Activated T-helper 2 cell treated with anti-CD3 and anti-CD28 coated beads, Interferon-gamma antibody, Interleukin-2, Interleukin-4, amounts not matched to agents 10 μg/mL and 5 μg/mL and 100 μg/mL, durations not matched to agents 14 hours and 24 hours and 36 hours (primary cell): ENCODE data around the gene DTHD1. TPM values are rescaled to one million over a fixed set of nuclear protein-coding genes. Genes with fewer than 3 reads are reported as not detected.
A peak's percentile ranks its signal among the peaks of the same experiment; 100 is the strongest.

Experiments
- DNase-seq: peaks from one replicate; pipeline ENCODE4 v3.0.0; 2021; ENCODE audit warnings: low spot score
- H3K27ac Mint-ChIP-seq: one replicate; pipeline ENCODE4 v1.8.0; 2021; ENCODE audit warnings: mixed read lengths
- H3K27me3 Mint-ChIP-seq: one replicate; pipeline ENCODE4 v1.8.0; 2021; ENCODE audit warnings: low read depth, mixed read lengths
- H3K36me3 Mint-ChIP-seq: one replicate; pipeline ENCODE4 v1.8.0; 2021; ENCODE audit warnings: low read depth, mixed read lengths
- H3K4me1 Mint-ChIP-seq: one replicate; pipeline ENCODE4 v1.8.0; 2021; ENCODE audit warnings: low read depth, mixed read lengths
- H3K4me3 Mint-ChIP-seq: one replicate; pipeline ENCODE4 v1.8.0; 2021; ENCODE audit warnings: low read depth, mild to moderate bottlenecking, moderate library complexity, mixed read lengths
- H3K9me3 Mint-ChIP-seq: one replicate; pipeline ENCODE4 v1.8.0; 2021; ENCODE audit warnings: mixed read lengths
- intact Hi-C: fragments of 100-400 bp; cut with micrococcal nuclease; formaldehyde crosslinking; loops from one replicate; pipeline ENCODE4 v1.15.1; 2023
- total RNA-seq: library from RNA; stranded (reverse); gene quantifications from 2 replicates; pipeline ENCODE4 v1.2.3, GENCODE V29; 2022

DTHD1 gene
- total RNA-seq, 1 donor from 2014 or later = 1.1 TPM

GRCh38 chr4:36308150-36308549 is 26.7 kb downstream of the DTHD1 start:
- Mint-ChIP-seq H3K4me1 (peaks cover 43% of the 10 kb centered on the region), H3K27me3 (no peaks in the 10 kb centered on the region), H3K36me3 (peaks cover 5% of the 10 kb centered on the region), H3K9me3 (peaks cover 12% of the 10 kb centered on the region), H3K27ac (no peak overlapping the region), H3K4me3 (no peak overlapping the region)
- intact Hi-C loops = no loop called here
- DNase-seq = no peak

DNA sequence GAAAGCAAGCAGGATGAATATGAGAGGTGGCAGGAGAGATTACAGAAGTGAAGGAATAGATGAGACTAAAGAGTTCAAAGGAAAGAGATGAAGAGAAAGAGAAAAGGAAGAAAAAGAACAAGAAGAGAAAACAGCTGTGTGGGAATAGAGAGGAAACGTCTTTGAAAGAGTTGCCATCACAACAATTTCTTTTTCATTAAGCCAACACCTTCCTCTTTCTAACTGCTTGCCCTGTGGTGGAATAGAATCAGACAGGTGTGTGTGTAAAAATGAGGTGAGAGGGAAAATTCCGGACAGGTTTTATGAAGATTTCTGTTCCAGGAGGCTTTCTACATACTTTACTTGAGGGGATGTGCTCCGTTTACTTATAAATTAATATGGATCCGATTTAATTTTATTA is 28.8 kb downstream of the DTHD1 start:
- no peak for DNase-seq
- Mint-ChIP-seq H3K27me3 (no peaks in the 10 kb centered on the region), H3K36me3 (peaks cover 3% of the 10 kb centered on the region), H3K27ac (peak overlapping the region; percentile 2), H3K4me1 (peaks cover 38% of the 10 kb centered on the region), H3K9me3 (peaks cover 7% of the 10 kb centered on the region), H3K4me3 (peak overlapping the region; percentile 19)
- intact Hi-C loops = no loop called here

DNA sequence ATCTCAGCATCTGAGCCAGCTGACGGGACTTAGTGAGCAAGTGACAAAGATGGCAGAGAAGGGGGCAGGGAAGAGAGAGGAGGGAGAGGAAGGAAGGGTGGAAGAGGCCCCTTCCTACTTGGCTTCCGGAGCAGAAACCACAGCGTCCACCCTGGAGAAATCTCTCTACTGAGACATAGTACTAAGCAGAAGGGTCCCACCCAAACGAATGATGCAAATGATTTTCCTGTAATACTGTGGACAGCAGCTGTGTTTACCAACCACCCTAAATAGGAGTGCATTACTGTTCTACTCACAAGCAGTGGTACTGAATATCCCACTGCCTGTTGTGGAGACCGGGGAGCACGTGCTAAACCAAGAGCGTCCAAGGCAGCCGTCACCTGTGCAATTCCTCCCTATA is 29.4 kb downstream of the DTHD1 start:
- peaks cover 3% of the 10 kb centered on the region for H3K36me3 Mint-ChIP-seq
- H3K4me1 Mint-ChIP-seq = peaks cover 41% of the 10 kb centered on the region
- H3K9me3 Mint-ChIP-seq = peaks cover 4% of the 10 kb centered on the region
- peak overlapping the region; percentile 60 for H3K27ac Mint-ChIP-seq
- no peak for DNase-seq
- no peak overlapping the region for H3K4me3 Mint-ChIP-seq
- intact Hi-C loops = no loop called here
- no peaks in the 10 kb centered on the region for H3K27me3 Mint-ChIP-seq

DNA sequence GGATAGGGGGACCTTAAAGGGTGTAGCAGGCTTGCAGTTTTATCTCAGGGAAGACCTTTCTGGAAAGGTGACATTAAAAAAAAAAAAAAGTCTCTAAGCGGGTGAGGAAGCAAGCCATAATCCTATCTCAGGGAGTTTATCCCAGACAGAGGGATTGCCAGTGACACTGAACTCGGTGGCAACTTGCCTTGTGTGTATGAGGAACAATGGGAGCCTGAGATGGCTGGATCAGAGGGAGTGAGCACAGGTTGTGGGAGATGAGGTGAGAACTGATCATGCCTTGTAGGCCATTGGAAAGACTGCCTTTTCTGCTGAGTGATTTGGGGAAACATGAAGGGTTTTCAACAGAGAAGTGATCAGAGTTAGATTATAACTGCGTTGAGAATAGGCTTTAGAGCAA is 31.1 kb downstream of the DTHD1 start:
- H3K4me3 Mint-ChIP-seq = no peak overlapping the region
- H3K9me3 Mint-ChIP-seq = peaks cover 4% of the 10 kb centered on the region
- peaks cover 47% of the 10 kb centered on the region for H3K4me1 Mint-ChIP-seq

DNA sequence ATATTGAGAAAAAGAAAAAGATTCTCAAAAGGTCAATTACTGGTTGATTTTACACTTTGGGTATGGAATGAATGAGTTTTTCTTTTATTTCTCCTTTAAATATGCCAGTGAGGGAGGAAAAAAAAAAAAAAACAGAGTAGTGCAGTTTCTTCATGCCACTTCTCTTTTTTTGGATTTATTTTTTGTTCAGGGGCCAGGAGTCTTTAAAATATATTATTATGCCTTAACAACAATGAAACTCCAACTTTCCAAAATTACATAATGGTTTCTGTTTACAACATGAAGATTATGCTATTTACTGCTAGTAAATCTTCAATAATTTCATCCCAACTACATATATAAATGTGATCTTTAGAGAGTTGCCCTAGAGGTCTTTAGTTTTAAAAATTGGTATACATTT is 31.9 kb downstream of the DTHD1 start:
- DNase-seq = no peak
- peaks cover 4% of the 10 kb centered on the region for H3K9me3 Mint-ChIP-seq
- no peaks in the 10 kb centered on the region for H3K27me3 Mint-ChIP-seq
- H3K4me3 Mint-ChIP-seq = no peak overlapping the region
- peaks cover 3% of the 10 kb centered on the region for H3K36me3 Mint-ChIP-seq
- intact Hi-C loops = no loop called here
- no peak overlapping the region for H3K27ac Mint-ChIP-seq
- peaks cover 53% of the 10 kb centered on the region for H3K4me1 Mint-ChIP-seq

More for the DNA sequence above, 31.1 kb downstream of the DTHD1 start:
- intact Hi-C loops = no loop called here
- Mint-ChIP-seq H3K36me3 (peaks cover 3% of the 10 kb centered on the region), H3K27me3 (no peaks in the 10 kb centered on the region), H3K27ac (no peak overlapping the region)
- DNase-seq = no peak

DNA sequence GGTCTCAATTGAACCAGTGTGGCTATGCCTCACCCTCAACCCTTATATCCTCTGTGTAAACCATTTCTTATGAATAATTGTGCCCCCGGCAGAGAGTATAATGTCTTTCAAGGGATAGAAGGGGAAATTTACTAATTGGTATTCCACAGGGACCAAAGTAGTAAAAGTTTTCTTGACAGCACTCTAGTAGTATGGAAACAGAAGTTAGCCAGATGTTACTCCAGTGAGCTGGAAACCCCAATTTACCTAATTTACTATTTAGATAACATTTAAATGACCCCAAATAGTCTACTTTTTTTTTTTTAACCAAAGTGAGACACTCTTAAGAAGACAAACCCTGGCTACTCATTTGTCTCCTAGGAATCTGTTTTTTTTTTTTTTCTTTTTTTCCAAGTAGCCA is 32.3 kb downstream of the DTHD1 start:
- H3K4me3 Mint-ChIP-seq = no peak overlapping the region
- no peak for DNase-seq
- H3K27me3 Mint-ChIP-seq = no peaks in the 10 kb centered on the region
- H3K9me3 Mint-ChIP-seq = peaks cover 5% of the 10 kb centered on the region
- H3K4me1 Mint-ChIP-seq = peaks cover 54% of the 10 kb centered on the region
- peaks cover 3% of the 10 kb centered on the region for H3K36me3 Mint-ChIP-seq
- H3K27ac Mint-ChIP-seq = no peak overlapping the region
- intact Hi-C loops = no loop called here

GRCh38 chr4:36316607-36317006 is 35.2 kb downstream of the DTHD1 start:
- DNase-seq = no peak
- intact Hi-C loops = loop anchor here (1.0 kb wide), 1 partner anchor 30 kb away; no protein-coding TSS in a partner anchor
- H3K27me3 Mint-ChIP-seq = no peaks in the 10 kb centered on the region
- peaks cover 5% of the 10 kb centered on the region for H3K9me3 Mint-ChIP-seq
- peak overlapping the region; percentile 66 for H3K27ac Mint-ChIP-seq
- no peak overlapping the region for H3K4me3 Mint-ChIP-seq
- H3K4me1 Mint-ChIP-seq = peaks cover 61% of the 10 kb centered on the region
- no peaks in the 10 kb centered on the region for H3K36me3 Mint-ChIP-seq

- Mint-ChIP-seq H3K27me3 (no peaks in the 10 kb centered on the region), H3K36me3 (no peaks in the 10 kb centered on the region), H3K27ac (no peak overlapping the region), H3K9me3 (peaks cover 5% of the 10 kb centered on the region), H3K4me3 (no peak overlapping the region), H3K4me1 (peaks cover 63% of the 10 kb centered on the region)
- intact Hi-C loops = no loop called here
- no peak for DNase-seq
Observed at GRCh38 chr4:36317721-36318120, 36.3 kb downstream of the DTHD1 start.

GRCh38 chr4:36320117-36320896 is 38.9 kb downstream of the DTHD1 start:
- Mint-ChIP-seq H3K36me3 (no peaks in the 10 kb centered on the region), H3K9me3 (peaks cover 5% of the 10 kb centered on the region), H3K4me3 (no peak overlapping the region), H3K27ac (peak overlapping the region; percentile 48), H3K27me3 (no peaks in the 10 kb centered on the region), H3K4me1 (peaks cover 74% of the 10 kb centered on the region)
- DNase-seq = no peak
- intact Hi-C loops = loop anchor here (5.0 to 10.0 kb wide), 4 partner anchors 133 to 1992 kb away; no protein-coding TSS in a partner anchor

- intact Hi-C loops = loop anchor here (5.0 to 10.0 kb wide), 4 partner anchors 134 to 1991 kb away; no protein-coding TSS in a partner anchor
- peak overlapping the region; percentile 62 for H3K27ac Mint-ChIP-seq
- H3K27me3 Mint-ChIP-seq = no peaks in the 10 kb centered on the region
- H3K9me3 Mint-ChIP-seq = peaks cover 5% of the 10 kb centered on the region
- H3K4me1 Mint-ChIP-seq = peaks cover 77% of the 10 kb centered on the region
- H3K4me3 Mint-ChIP-seq = no peak overlapping the region
- H3K36me3 Mint-ChIP-seq = no peaks in the 10 kb centered on the region
- no peak for DNase-seq
Observed at GRCh38 chr4:36321176-36321575, 39.8 kb downstream of the DTHD1 start.

GRCh38 chr4:36322921-36323354 is 41.5 kb downstream of the DTHD1 start:
- peak overlapping the region; percentile 19 for H3K4me3 Mint-ChIP-seq
- peaks cover 80% of the 10 kb centered on the region for H3K4me1 Mint-ChIP-seq
- no peaks in the 10 kb centered on the region for H3K27me3 Mint-ChIP-seq
- peak; percentile 49 for DNase-seq
- peaks cover 5% of the 10 kb centered on the region for H3K9me3 Mint-ChIP-seq
- intact Hi-C loops = loop anchor here (1.0 to 10.0 kb wide), 13 partner anchors 9 to 1989 kb away; partner anchors contain the start of gene ARAP2
- peak overlapping the region; percentile 94 for H3K27ac Mint-ChIP-seq
- H3K36me3 Mint-ChIP-seq = no peaks in the 10 kb centered on the region

- no peaks in the 10 kb centered on the region for H3K27me3 Mint-ChIP-seq
- intact Hi-C loops = loop anchor here (1.0 to 10.0 kb wide), 13 partner anchors 8 to 1988 kb away; partner anchors contain the start of gene ARAP2
- H3K27ac Mint-ChIP-seq = peak overlapping the region; percentile 94
- H3K4me3 Mint-ChIP-seq = no peak overlapping the region
- DNase-seq = no peak
- peaks cover 2% of the 10 kb centered on the region for H3K9me3 Mint-ChIP-seq
- H3K36me3 Mint-ChIP-seq = no peaks in the 10 kb centered on the region
- H3K4me1 Mint-ChIP-seq = peaks cover 75% of the 10 kb centered on the region
Observed at GRCh38 chr4:36323816-36324419, 42.5 kb downstream of the DTHD1 start.

- intact Hi-C loops = loop anchor here (5.0 to 10.0 kb wide), 4 partner anchors 138 to 1987 kb away; no protein-coding TSS in a partner anchor
- Mint-ChIP-seq H3K27me3 (no peaks in the 10 kb centered on the region), H3K4me1 (peaks cover 69% of the 10 kb centered on the region), H3K36me3 (no peaks in the 10 kb centered on the region), H3K27ac (peak overlapping the region; percentile 24), H3K4me3 (peak overlapping the region; percentile 0), H3K9me3 (no peaks in the 10 kb centered on the region)
- DNase-seq = no peak
Observed at GRCh38 chr4:36324808-36325207, 43.4 kb downstream of the DTHD1 start.
